GM12878 (cell line): ENCODE data around the gene TRPM6.

Experiments
- CHD4 ChIP-seq: fragments of 200-600 bp; sonication (generic); IDR thresholded peaks from 2 replicates; pipeline ENCODE4 v1.6.1; 2016; ENCODE audit warnings: mild to moderate bottlenecking
- CREM ChIP-seq: IDR thresholded peaks from 2 replicates; pipeline ENCODE4 v1.6.1; 2014; ENCODE audit warnings: antibody characterized with exemption, low read depth
- CTCF ChIP-seq, 3 experiments: IDR thresholded peaks in 2 of 3; conservative IDR thresholded peaks in 1 of 3; 2 replicates each; pipeline ENCODE4 v1.5.1; 2011; ENCODE audit warnings: low read depth in 3 of 3, low read length in 3 of 3, mild to moderate bottlenecking in 3 of 3, control low read depth in 2 of 3, moderate library complexity in 2 of 3, inconsistent platforms in 1 of 3, mixed read lengths in 1 of 3; ENCODE audit not compliant: control insufficient read depth in 2 of 3, insufficient read depth in 1 of 3; ENCODE audit errors: extremely low read depth in 1 of 3
- EED ChIP-seq: sonication (generic); IDR thresholded peaks from 2 replicates; pipeline ENCODE4 v1.6.1; 2016; ENCODE audit warnings: antibody characterized with exemption, low read depth
- EP300 ChIP-seq, 2 experiments: fragments of 150-350 bp in 1 of 2; IDR thresholded peaks; 2 replicates each; pipeline ENCODE4 v1.6.1; 2011 to 2012; ENCODE audit warnings: low read depth in 2 of 2, low read length in 2 of 2, borderline replicate concordance in 1 of 2, improper control_type of control experiment in 1 of 2, inconsistent platforms in 1 of 2; ENCODE audit not compliant: control insufficient read depth in 1 of 2
- ETV6 ChIP-seq, 2 experiments: fragments of 450-650 bp in 1 of 2; IDR thresholded peaks in 1 of 2; conservative IDR thresholded peaks in 1 of 2; 2 replicates each; pipeline ENCODE4 v1.6.1; 2014; ENCODE audit warnings: antibody characterized with exemption in 1 of 2, borderline replicate concordance in 1 of 2, low read depth in 1 of 2, mild to moderate bottlenecking in 1 of 2, moderate library complexity in 1 of 2
- POLR2AphosphoS5 ChIP-seq: IDR thresholded peaks from 2 replicates; pipeline ENCODE4 v1.6.1; 2011; ENCODE audit warnings: mild to moderate bottlenecking, low read length, inconsistent platforms
- RAD21 ChIP-seq: IDR thresholded peaks from 2 replicates; pipeline ENCODE4 v1.6.1; 2011; ENCODE audit warnings: mild to moderate bottlenecking, low read depth, low read length, moderate library complexity; ENCODE audit not compliant: insufficient read depth
- ZBTB33 ChIP-seq: fragments of 450-650 bp; IDR thresholded peaks from 2 replicates; pipeline ENCODE4 v1.6.1; 2017; ENCODE audit warnings: mild to moderate bottlenecking

- TF ChIP-seq CREM: no peak
- no peak for TF ChIP-seq RAD21
- TF ChIP-seq EED: no peak
- TF ChIP-seq CHD4: no peak
- no peak for TF ChIP-seq CTCF (IDR thresholded peaks at IDR 0.05 in 2 of 3, conservative IDR thresholded peaks at IDR 0.05 in 1 of 3; ENCODE audit: control insufficient read depth in 2 of 3, extremely low read depth in 1 of 3, insufficient read depth in 1 of 3, low read depth in 3 of 3, low read length in 3 of 3)
- no peak for TF ChIP-seq ZBTB33
- no peak for TF ChIP-seq EP300 (IDR thresholded peaks at IDR 0.05; ENCODE audit: borderline replicate concordance in 1 of 2, control insufficient read depth in 1 of 2, low read depth in 2 of 2, low read length in 2 of 2)
- no peak for TF ChIP-seq POLR2AphosphoS5
- no peak for TF ChIP-seq ETV6 (conservative IDR thresholded peaks at IDR 0.05 in 1 of 2, IDR thresholded peaks at IDR 0.05 in 1 of 2; ENCODE audit: borderline replicate concordance in 1 of 2, low read depth in 1 of 2)
Measured at GRCh38 chr9:74736646-74737045, 151.1 kb downstream of the TRPM6 start.
